ENCODE data around the gene MERTK. TPM values are rescaled to one million over a fixed set of nuclear protein-coding genes. Genes with fewer than 3 reads are reported as not detected.

The MERTK gene
- total and polyA plus RNA-seq, 2 of the 13 experiments (the other 11 are each of a cell fraction or from before 2014, with no cell fraction given) = 37.3 to 44.7 TPM

- TF ChIP-seq ZNF18 (CRISPR knock-in tag; IDR thresholded peaks at IDR 0.05; ENCODE audit: insufficient replicate concordance) = peak; percentile 79
- TF ChIP-seq ZNF10 (CRISPR knock-in tag; IDR thresholded peaks at IDR 0.05; ENCODE audit: borderline replicate concordance, low read depth) = no peak
- peak; percentile 38 for TF ChIP-seq ZSCAN31 (CRISPR knock-in tag; IDR thresholded peaks at IDR 0.05; ENCODE audit: low read depth)
- no peak for TF ChIP-seq ZNF256 (CRISPR knock-in tag; conservative IDR thresholded peaks at IDR 0.05)
- TF ChIP-seq FOSL1 (CRISPR knock-in tag; IDR thresholded peaks at IDR 0.05; ENCODE audit: borderline replicate concordance) = peak; percentile 78
- 0 out of 2 replicates have a peak, but pooled peaks have one; percentile 8 for TF ChIP-seq WIZ (CRISPR knock-in tag; IDR thresholded peaks at IDR 0.05)
- TF ChIP-seq ZNF317 (CRISPR knock-in tag; IDR thresholded peaks at IDR 0.05) = peak; percentile 16; the same call in 1 of the 2 replicates
- peak; percentile 35; the same call in 1 of the 2 replicates for TF ChIP-seq SP140L (CRISPR knock-in tag; IDR thresholded peaks at IDR 0.05; ENCODE audit: borderline replicate concordance)
- no peak for TF ChIP-seq SOX6 (IDR thresholded peaks at IDR 0.05)
- no peak for TF ChIP-seq SOX6 (CRISPR knock-in tag; IDR thresholded peaks at IDR 0.05)
- TF ChIP-seq, protein P1, sequence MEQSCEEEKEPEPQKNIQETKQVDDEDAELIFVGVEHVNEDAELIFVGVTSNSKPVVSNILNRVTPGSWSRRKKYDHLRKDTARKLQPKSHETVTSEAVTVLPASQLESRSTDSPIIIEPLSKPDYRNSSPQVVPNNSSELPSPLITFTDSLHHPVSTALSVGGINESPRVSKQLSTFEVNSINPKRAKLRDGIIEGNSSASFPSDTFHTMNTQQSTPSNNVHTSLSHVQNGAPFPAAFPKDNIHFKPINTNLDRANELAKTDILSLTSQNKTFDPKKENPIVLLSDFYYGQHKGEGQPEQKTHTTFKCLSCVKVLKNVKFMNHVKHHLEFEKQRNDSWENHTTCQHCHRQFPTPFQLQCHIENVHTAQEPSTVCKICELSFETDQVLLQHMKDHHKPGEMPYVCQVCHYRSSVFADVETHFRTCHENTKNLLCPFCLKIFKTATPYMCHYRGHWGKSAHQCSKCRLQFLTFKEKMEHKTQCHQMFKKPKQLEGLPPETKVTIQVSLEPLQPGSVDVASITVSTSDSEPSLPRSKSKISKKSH (CRISPR knock-in tag; IDR thresholded peaks at IDR 0.05; ENCODE audit: borderline replicate concordance) = peak; percentile 13; the same call in 1 of the 2 replicates
- TF ChIP-seq, protein P2, sequence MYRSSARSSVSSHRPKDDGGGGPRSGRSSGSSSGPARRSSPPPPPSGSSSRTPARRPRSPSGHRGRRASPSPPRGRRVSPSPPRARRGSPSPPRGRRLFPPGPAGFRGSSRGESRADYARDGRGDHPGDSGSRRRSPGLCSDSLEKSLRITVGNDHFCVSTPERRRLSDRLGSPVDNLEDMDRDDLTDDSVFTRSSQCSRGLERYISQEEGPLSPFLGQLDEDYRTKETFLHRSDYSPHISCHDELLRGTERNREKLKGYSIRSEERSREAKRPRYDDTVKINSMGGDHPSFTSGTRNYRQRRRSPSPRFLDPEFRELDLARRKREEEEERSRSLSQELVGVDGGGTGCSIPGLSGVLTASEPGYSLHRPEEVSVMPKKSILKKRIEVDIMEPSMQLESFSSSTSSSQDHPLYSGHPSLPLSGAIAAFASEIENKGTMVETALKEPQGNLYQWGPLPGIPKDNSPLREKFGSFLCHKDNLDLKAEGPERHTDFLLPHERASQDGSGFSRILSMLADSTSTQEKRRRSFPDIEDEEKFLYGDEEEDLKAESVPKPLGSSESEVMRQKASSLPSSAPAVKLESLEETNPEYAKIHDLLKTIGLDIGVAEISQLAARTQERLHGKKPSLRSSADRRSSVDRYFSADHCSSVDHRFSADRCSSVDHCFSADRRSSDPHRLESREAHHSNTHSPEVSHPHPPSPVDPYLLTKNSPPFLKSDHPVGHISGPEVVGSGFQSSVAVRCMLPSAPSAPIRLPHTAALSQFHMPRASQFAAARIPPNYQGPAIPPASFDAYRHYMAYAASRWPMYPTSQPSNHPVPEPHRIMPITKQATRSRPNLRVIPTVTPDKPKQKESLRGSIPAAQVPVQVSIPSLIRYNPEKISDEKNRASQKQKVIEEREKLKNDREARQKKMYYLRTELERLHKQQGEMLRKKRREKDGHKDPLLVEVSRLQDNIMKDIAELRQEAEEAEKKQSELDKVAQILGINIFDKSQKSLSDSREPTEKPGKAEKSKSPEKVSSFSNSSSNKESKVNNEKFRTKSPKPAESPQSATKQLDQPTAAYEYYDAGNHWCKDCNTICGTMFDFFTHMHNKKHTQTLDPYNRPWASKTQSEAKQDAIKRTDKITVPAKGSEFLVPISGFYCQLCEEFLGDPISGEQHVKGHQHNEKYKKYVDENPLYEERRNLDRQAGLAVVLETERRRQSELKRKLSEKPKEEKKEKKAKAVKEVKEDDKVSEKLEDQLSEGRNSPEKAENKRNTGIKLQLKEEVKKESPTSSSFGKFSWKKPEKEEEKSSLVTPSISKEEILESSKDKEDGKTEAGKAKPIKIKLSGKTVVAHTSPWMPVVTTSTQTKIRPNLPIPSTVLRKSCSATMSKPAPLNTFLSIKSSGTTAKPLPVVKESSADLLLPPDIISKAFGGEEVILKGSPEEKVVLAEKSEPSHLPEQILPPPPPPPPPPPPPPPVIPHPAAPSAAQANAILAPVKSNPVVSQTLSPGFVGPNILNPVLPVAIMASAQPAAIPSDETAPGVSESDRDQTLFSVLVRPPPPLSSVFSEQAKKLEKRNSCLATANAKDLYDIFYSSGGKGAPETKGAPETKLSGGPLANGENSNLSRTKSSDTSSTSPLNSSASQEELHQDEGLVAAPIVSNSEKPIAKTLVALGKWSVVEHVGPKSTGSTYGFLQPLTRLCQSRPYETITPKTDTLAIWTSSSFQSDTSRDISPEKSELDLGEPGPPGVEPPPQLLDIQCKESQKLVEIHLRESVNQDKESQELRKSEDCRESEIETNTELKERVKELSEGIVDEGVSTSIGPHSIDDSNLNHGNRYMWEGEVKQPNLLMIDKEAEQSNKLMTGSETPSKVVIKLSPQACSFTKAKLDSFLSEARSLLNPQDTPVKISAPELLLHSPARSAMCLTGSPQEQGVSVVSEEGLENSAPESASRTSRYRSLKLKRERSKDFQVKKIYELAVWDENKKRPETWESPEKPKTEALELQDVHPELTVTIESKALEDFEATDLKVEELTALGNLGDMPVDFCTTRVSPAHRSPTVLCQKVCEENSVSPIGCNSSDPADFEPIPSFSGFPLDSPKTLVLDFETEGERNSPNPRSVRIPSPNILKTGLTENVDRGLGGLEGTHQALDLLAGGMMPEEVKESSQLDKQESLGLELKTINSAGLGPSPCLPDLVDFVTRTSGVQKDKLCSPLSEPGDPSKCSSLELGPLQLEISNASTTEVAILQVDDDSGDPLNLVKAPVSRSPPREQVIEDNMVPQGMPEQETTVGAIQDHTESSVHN (CRISPR knock-in tag; IDR thresholded peaks at IDR 0.05) = no peak
- no peak; the same call in 1 of the 2 replicates for TF ChIP-seq NFKBIZ (CRISPR knock-in tag; IDR thresholded peaks at IDR 0.05)
- 0 out of 2 replicates have a peak, but pooled peaks have one; percentile 49 for TF ChIP-seq ZSCAN21 (CRISPR knock-in tag; IDR thresholded peaks at IDR 0.05; ENCODE audit: borderline replicate concordance)
- peak; percentile 28; the same call in 1 of the 2 replicates for TF ChIP-seq ZNF333 (CRISPR knock-in tag; IDR thresholded peaks at IDR 0.05; ENCODE audit: borderline replicate concordance)
- no peak for TF ChIP-seq ZNF724P (CRISPR knock-in tag; IDR thresholded peaks at IDR 0.05; ENCODE audit: borderline replicate concordance)
- no peak; the same call in 1 of the 2 replicates for TF ChIP-seq NR2F6 (IDR thresholded peaks at IDR 0.05)
- TF ChIP-seq NR2F6 (CRISPR knock-in tag; IDR thresholded peaks at IDR 0.05) = peak; percentile 60
Measured at GRCh38 chr2:112055730-112056625, 157.6 kb downstream of the MERTK start (continued).
